Nephron (organoid): ENCODE measurements around the gene DIP2B.
A peak's percentile ranks its signal among the peaks of the same experiment; 100 is the strongest.

Experiments
- H3K27ac Mint-ChIP-seq, 3 experiments: 2 replicates each; pipeline ENCODE4 v1.8.0; 2020; ENCODE audit warnings: mixed read lengths in 3 of 3, mild to moderate bottlenecking in 2 of 3, moderate library complexity in 1 of 3
- H3K27me3 Mint-ChIP-seq: 2 replicates; pipeline ENCODE4 v1.8.0; 2021; ENCODE audit warnings: low read depth, mild to moderate bottlenecking, moderate library complexity, mixed read lengths
- H3K36me3 Mint-ChIP-seq: 2 replicates; pipeline ENCODE4 v1.8.0; 2020; ENCODE audit warnings: low read depth, mixed read lengths
- H3K4me1 Mint-ChIP-seq: 2 replicates; pipeline ENCODE4 v1.8.0; 2020; ENCODE audit warnings: mixed read lengths
- H3K4me3 Mint-ChIP-seq, 3 experiments: 2 replicates each; pipeline ENCODE4 v1.8.0; 2020; ENCODE audit warnings: mild to moderate bottlenecking in 3 of 3, mixed read lengths in 3 of 3, moderate library complexity in 2 of 3
- H3K9me3 Mint-ChIP-seq: 2 replicates; pipeline ENCODE4 v1.8.0; 2020; ENCODE audit warnings: mixed read lengths
- TF ChIP-seq, protein P1 (sequence below), 3 experiments: fragments of 200-600 bp; sonication (generic); IDR thresholded peaks; one replicate each; pipeline ENCODE4 v1.5.0; 2021; ENCODE audit warnings: antibody characterized with exemption in 3 of 3; ENCODE audit not compliant: unreplicated experiment in 3 of 3

The DIP2B gene

DNA sequence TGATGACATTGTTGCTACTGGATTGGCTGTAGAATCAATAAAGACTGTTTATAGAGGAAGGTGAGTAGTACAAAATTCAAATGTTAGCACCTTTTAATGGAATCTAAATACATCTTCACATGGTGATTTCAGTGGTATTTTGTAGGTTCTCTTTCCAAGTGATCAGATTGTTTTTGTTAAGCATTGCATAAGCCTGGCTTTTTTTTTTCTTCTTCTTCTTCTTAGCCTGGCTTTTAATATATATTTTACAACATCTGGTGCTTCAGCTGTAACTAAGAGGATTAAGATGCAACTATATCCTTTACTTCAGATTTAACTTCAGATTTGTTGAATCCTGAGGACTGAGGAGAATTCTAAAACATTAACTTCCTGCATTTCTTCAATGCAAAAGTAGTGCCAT is 201.8 kb downstream of the DIP2B start:
- peak overlapping the region in 2 of 3 experiments; percentile 15 to 53 for H3K27ac Mint-ChIP-seq

DNA sequence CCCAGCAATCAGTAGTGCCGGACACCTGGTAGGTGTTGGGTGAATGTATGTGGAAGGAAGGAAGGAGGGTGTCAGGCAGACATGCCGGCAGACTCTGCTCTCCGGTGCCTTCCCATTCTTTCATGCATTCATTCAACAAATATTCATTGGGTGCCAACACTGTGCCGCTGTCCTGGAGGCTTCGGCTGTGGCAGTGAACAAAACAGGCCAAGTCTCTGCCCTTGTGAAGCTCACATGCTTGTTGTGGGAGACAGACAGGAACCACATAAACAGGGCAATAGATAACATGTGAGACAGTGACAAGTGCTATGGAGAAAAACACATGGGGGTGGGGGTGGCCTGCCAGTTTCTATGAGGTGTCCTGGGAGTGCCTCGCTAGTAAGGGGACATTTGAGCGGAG is 202.6 kb downstream of the DIP2B start:
- peaks cover 66% of the 10 kb centered on the region for H3K36me3 Mint-ChIP-seq
- H3K27me3 Mint-ChIP-seq = no peaks in the 10 kb centered on the region
- peak overlapping the region in 1 of 3 experiments; percentile 53 for H3K27ac Mint-ChIP-seq
- H3K9me3 Mint-ChIP-seq = no peaks in the 10 kb centered on the region
- TF ChIP-seq, protein P1, sequence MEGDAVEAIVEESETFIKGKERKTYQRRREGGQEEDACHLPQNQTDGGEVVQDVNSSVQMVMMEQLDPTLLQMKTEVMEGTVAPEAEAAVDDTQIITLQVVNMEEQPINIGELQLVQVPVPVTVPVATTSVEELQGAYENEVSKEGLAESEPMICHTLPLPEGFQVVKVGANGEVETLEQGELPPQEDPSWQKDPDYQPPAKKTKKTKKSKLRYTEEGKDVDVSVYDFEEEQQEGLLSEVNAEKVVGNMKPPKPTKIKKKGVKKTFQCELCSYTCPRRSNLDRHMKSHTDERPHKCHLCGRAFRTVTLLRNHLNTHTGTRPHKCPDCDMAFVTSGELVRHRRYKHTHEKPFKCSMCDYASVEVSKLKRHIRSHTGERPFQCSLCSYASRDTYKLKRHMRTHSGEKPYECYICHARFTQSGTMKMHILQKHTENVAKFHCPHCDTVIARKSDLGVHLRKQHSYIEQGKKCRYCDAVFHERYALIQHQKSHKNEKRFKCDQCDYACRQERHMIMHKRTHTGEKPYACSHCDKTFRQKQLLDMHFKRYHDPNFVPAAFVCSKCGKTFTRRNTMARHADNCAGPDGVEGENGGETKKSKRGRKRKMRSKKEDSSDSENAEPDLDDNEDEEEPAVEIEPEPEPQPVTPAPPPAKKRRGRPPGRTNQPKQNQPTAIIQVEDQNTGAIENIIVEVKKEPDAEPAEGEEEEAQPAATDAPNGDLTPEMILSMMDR (IDR thresholded peaks at IDR 0.05; ENCODE audit: unreplicated experiment in 3 of 3) = no peak
- no peak overlapping the region for H3K4me3 Mint-ChIP-seq
- peaks cover 14% of the 10 kb centered on the region for H3K4me1 Mint-ChIP-seq

More for the DNA sequence above, 201.8 kb downstream of the DIP2B start:
- peaks cover 14% of the 10 kb centered on the region for H3K4me1 Mint-ChIP-seq
- H3K27me3 Mint-ChIP-seq = no peaks in the 10 kb centered on the region
- TF ChIP-seq, protein P1 (IDR thresholded peaks at IDR 0.05; ENCODE audit: unreplicated experiment in 3 of 3) = no peak
- no peak overlapping the region for H3K4me3 Mint-ChIP-seq
- H3K36me3 Mint-ChIP-seq = peaks cover 60% of the 10 kb centered on the region
- no peaks in the 10 kb centered on the region for H3K9me3 Mint-ChIP-seq

DNA sequence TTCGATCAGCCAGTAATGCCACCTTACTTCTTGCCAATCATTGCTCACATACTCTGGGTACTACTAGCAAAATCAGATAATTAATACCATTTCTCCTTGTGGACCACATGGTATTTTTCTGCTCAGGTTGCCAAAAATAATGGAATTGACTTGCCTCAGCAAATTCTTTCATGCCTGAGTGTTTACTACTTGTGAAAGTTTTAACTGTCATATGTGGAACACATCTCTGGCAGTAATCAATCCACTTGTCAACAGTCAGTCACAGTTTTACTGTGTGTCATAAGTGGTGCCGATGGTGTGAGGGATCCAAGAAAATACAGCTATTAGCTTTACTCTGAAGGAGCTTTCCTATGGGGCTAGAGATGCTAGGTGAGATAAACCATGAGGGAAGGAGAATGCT is 203.8 kb downstream of the DIP2B start:
- TF ChIP-seq, protein P1 (IDR thresholded peaks at IDR 0.05; ENCODE audit: unreplicated experiment in 3 of 3) = no peak
- peaks cover 14% of the 10 kb centered on the region for H3K4me1 Mint-ChIP-seq
- no peak overlapping the region for H3K27ac Mint-ChIP-seq
- no peak overlapping the region for H3K4me3 Mint-ChIP-seq
- H3K9me3 Mint-ChIP-seq = no peaks in the 10 kb centered on the region
- peaks cover 66% of the 10 kb centered on the region for H3K36me3 Mint-ChIP-seq
- no peaks in the 10 kb centered on the region for H3K27me3 Mint-ChIP-seq

DNA sequence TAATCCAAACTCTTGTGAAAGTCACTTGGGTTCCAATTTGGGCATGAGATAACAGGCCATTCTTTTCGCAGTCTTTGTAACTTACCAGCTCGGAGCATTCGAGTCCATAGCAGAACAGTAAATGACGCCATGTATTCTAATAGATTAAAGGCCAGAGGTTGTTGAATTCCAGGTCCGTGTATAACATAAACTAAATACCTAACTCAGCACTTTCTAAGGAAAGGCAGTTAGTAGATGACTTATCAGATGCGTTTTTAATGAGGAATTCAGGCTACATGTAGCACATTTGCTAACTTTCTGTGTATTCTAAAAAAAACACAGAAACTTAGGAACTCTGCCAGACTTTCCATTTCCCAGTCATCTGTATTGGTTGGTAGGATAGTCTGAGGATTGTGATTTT is 206.3 kb downstream of the DIP2B start:
- Mint-ChIP-seq H3K9me3 (no peaks in the 10 kb centered on the region), H3K4me1 (peaks cover 7% of the 10 kb centered on the region), H3K4me3 (no peak overlapping the region), H3K27ac (no peak overlapping the region), H3K36me3 (peaks cover 62% of the 10 kb centered on the region), H3K27me3 (no peaks in the 10 kb centered on the region)
- TF ChIP-seq, protein P1 (IDR thresholded peaks at IDR 0.05; ENCODE audit: unreplicated experiment in 3 of 3) = no peak

DNA sequence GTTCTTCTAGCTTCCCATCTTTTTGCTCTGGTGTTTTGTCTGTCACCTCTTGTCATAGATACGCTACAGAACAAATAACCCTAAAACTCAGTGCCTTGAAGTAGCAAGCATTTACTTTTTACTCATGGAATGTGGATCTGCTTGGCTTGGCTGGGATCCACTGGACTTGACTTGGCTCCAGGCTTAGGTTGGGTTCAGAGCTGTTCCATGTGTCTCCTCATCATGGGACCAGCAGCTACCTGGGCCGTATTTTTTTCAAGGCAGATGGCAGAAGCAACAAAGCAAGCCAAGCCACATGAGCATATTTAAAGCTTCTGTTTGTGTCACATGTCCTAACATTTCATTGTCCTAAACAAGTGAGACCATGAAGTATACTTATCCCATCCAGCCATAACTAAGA is 210.4 kb downstream of the DIP2B start:
- H3K4me3 Mint-ChIP-seq = no peak overlapping the region
- no peaks in the 10 kb centered on the region for H3K9me3 Mint-ChIP-seq
- peaks cover 53% of the 10 kb centered on the region for H3K36me3 Mint-ChIP-seq
- TF ChIP-seq, protein P1 (IDR thresholded peaks at IDR 0.05; ENCODE audit: unreplicated experiment in 3 of 3) = no peak
- peak overlapping the region in 2 of 3 experiments; percentile 6 to 20 for H3K27ac Mint-ChIP-seq
- H3K4me1 Mint-ChIP-seq = no peaks in the 10 kb centered on the region
- no peaks in the 10 kb centered on the region for H3K27me3 Mint-ChIP-seq

DNA sequence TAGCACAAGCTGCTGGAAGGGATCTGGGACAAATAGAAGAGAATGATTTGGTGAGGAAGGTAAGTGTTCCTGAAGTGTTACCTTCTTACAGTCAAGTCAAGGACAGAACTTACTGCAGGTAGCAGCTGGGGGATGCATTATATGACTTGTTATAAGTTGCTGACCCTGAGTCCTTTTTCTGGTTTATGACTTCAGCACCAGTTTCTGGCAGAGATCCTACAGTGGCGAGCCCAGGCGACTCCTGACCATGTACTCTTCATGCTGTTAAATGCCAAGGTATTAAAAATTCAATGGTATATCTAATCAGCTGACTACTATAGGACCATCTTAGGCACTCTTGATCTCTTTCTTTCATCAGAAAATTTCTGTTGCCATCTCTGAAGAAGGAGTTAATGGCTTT is 214.0 kb downstream of the DIP2B start:
- TF ChIP-seq, protein P1 (IDR thresholded peaks at IDR 0.05; ENCODE audit: unreplicated experiment in 3 of 3) = no peak
- H3K9me3 Mint-ChIP-seq = no peaks in the 10 kb centered on the region
- H3K27me3 Mint-ChIP-seq = no peaks in the 10 kb centered on the region
- H3K27ac Mint-ChIP-seq = no peak overlapping the region
- peaks cover 67% of the 10 kb centered on the region for H3K36me3 Mint-ChIP-seq
- H3K4me3 Mint-ChIP-seq = no peak overlapping the region
- peaks cover 2% of the 10 kb centered on the region for H3K4me1 Mint-ChIP-seq
